HG03521 (cell line): Measurements from ENCODE around the gene RFX2.

Experiments
- ATAC-seq: cut with Tn5 transposase; IDR thresholded peaks from one replicate; pipeline ENCODE4 v1.9.1; 2021; ENCODE audit warnings: mild to moderate bottlenecking, moderate library complexity; ENCODE audit not compliant: unreplicated experiment

Gene RFX2

GRCh38 chr19:6061376-6062130 is 48.7 kb downstream of the RFX2 start:
- no peak for ATAC-seq

GRCh38 chr19:6060600-6061375 is 49.5 kb downstream of the RFX2 start:
- ATAC-seq = no peak

- ATAC-seq = no peak
These were observed 50.2 kb downstream of the RFX2 start for GRCh38 chr19:6059988-6060599.

- ATAC-seq = no peak
These were observed 50.8 kb downstream of the RFX2 start for GRCh38 chr19:6059396-6059947.

GRCh38 chr19:6058518-6059201 is 51.6 kb downstream of the RFX2 start:
- no peak for ATAC-seq

- no peak for ATAC-seq
These were observed 52.4 kb downstream of the RFX2 start for GRCh38 chr19:6057651-6058517.

- no peak for ATAC-seq
These were observed 53.3 kb downstream of the RFX2 start for GRCh38 chr19:6056801-6057650.

GRCh38 chr19:6056282-6056741 is 54.0 kb downstream of the RFX2 start:
- ATAC-seq = no peak

GRCh38 chr19:6055013-6055795 is 55.1 kb downstream of the RFX2 start:
- no peak for ATAC-seq

- ATAC-seq = no peak
These were observed 61.4 kb downstream of the RFX2 start for GRCh38 chr19:6048793-6049405.

GRCh38 chr19:6048348-6048747 is 62.0 kb downstream of the RFX2 start:
- ATAC-seq = no peak

- no peak for ATAC-seq
These were observed 62.5 kb downstream of the RFX2 start for GRCh38 chr19:6047741-6048251.

- ATAC-seq = no peak
These were observed 63.0 kb downstream of the RFX2 start for GRCh38 chr19:6047256-6047655.

- ATAC-seq = no peak
These were observed 65.2 kb downstream of the RFX2 start for GRCh38 chr19:6045108-6045507.

- ATAC-seq = no peak
These were observed 66.1 kb downstream of the RFX2 start for GRCh38 chr19:6044056-6044805.

- no peak for ATAC-seq
These were observed 67.2 kb downstream of the RFX2 start for GRCh38 chr19:6042776-6043726.
